ENCODE results near the gene HES4. TPM values are rescaled to one million over a fixed set of nuclear protein-coding genes. Genes with fewer than 3 reads are reported as not detected.
"Not testable (repeated sequence)": the region's sequence is repeated elsewhere in the genome, so short reads cannot be mapped to it uniquely, and the experiment has no call there.

The HES4 gene
- total RNA-seq, 2 experiments from 2014 or later: 4.1 to 4.7 TPM

DNA sequence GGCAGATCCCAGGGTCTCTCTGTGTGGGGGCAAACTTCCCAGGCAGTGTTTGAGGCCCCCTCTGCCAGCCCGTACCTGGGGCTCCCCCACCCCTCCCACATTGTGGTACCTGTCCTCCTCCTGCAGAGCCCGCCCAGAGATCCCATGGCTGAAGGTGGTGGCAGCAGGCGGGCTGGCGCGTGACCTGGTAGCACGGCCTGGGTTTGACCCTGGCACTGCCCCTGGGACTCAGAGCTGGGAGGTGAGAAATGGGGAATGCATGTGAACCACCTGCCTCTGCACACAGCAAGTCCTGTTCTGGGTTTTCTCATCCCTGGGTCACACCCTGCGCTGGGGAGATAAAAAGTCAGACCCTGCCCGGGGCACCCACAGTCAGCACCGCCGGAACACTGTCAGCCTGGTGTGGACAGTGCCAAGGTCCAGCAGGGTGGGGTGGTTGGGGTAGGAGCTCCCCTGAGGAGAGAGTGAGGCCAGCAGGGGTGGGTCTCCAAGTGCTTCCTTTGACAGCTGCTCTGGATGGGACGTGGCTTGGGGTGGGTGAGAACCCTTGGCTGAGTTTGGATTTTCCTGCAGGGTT, 31.9 kb upstream of the HES4 start:
- no peak for DNase-seq
- no peak overlapping the region for H3K4me3 Mint-ChIP-seq
- H3K27me3 Mint-ChIP-seq (ENCODE audit: low read depth): peaks cover 9% of the 10 kb centered on the region
- H3K4me1 Mint-ChIP-seq (ENCODE audit: low read depth): peaks cover 9% of the 10 kb centered on the region
- H3K27ac Mint-ChIP-seq: no peak overlapping the region
- no peaks in the 10 kb centered on the region for H3K9me3 Mint-ChIP-seq
- CTCF ChIA-PET: interaction anchor here (2.2 to 2.4 kb wide), 2 partner anchors 32 to 48 kb away, joined by 10 to 19 read pairs; no protein-coding TSS in a partner anchor
- no peaks in the 10 kb centered on the region for H3K36me3 Mint-ChIP-seq (ENCODE audit: low read depth)
- intact Hi-C loops (cut with micrococcal nuclease): loop anchor here (2.0 to 10.0 kb wide), 4 partner anchors 19 to 277 kb away; partner anchors contain the start of genes B3GALT6, ISG15, PUSL1 and SDF4

DNA sequence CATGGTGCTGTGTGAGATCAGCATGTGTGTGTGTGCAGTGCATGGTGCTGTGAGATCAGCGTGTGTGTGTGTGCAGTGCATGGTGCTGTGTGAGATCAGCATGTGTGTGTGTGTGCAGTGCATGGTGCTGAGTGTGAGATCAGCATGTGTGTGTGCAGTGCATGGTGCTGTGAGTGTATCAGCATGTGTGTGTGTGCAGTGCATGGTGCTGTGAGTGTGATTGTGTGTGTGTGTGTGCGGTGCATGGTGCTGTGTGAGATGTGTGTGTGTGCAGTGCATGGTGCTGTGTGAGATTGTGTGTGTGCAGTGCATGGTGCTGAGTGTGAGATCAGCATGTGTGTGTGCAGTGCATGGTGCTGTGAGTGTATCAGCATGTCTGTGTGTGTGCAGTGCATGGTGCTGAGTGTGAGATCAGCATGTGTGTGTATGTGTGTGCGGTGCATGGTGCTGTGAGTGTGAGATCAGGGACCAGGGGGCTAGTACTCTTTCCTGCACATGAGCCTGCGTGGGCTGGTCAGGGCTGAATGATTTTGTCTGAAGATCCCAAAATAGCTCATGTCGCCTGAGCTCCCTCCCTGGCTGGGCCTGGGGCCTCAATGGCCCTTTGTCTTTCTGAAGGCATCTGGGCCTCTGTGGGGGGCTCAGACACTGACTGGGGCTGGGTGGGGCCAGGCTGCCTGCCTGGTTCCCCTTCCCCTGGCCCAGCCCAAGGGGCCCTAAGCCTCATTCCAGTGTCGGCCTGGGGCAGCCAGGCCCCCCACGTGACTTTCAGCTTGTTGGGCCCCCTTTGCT, 31.2 kb upstream of the HES4 start:
- not testable (repeated sequence) for H3K27ac Mint-ChIP-seq; H3K9me3 Mint-ChIP-seq; H3K4me3 Mint-ChIP-seq; DNase-seq; H3K27me3 Mint-ChIP-seq (ENCODE audit: low read depth); H3K36me3 Mint-ChIP-seq (ENCODE audit: low read depth); H3K4me1 Mint-ChIP-seq (ENCODE audit: low read depth)
- CTCF ChIA-PET: interaction anchor here (2.2 to 2.4 kb wide), 2 partner anchors 33 to 47 kb away, joined by 10 to 19 read pairs; no protein-coding TSS in a partner anchor
- intact Hi-C loops (cut with micrococcal nuclease): loop anchor here (10.0 kb wide), 1 partner anchor 204 kb away; the partner anchor contains the start of genes B3GALT6 and SDF4

DNA sequence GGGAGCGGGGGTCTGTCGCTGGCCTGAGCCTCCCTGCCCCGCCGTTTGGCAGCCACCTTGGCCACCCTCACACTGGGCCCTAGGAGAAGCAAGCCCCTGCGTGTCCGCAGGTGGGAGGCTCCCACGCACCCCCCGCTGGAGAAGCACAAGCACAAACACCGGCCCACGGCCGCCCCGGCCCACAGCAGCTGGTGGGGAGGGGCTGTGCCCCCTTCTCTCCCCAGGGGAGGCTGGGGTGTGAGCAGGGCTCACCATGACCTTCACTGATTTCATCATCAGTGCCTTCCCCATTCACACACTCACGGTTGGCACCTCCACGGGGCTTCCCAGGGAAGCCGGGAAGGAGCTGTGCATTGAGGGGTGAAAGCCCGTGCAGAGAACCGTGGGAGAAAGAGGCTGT, 27.9 kb upstream of the HES4 start:
- Mint-ChIP-seq H3K9me3 (no peaks in the 10 kb centered on the region), H3K4me3 (no peak overlapping the region), H3K4me1 (ENCODE audit: low read depth) (peaks cover 9% of the 10 kb centered on the region), H3K27ac (no peak overlapping the region), H3K27me3 (ENCODE audit: low read depth) (peaks cover 7% of the 10 kb centered on the region), H3K36me3 (ENCODE audit: low read depth) (no peaks in the 10 kb centered on the region)
- CTCF ChIA-PET: interaction anchor here (1.6 kb wide), 1 partner anchor 36 kb away, joined by 3 read pairs; no protein-coding TSS in a partner anchor
- intact Hi-C loops (cut with micrococcal nuclease): no loop called here
- DNase-seq: no peak

DNA sequence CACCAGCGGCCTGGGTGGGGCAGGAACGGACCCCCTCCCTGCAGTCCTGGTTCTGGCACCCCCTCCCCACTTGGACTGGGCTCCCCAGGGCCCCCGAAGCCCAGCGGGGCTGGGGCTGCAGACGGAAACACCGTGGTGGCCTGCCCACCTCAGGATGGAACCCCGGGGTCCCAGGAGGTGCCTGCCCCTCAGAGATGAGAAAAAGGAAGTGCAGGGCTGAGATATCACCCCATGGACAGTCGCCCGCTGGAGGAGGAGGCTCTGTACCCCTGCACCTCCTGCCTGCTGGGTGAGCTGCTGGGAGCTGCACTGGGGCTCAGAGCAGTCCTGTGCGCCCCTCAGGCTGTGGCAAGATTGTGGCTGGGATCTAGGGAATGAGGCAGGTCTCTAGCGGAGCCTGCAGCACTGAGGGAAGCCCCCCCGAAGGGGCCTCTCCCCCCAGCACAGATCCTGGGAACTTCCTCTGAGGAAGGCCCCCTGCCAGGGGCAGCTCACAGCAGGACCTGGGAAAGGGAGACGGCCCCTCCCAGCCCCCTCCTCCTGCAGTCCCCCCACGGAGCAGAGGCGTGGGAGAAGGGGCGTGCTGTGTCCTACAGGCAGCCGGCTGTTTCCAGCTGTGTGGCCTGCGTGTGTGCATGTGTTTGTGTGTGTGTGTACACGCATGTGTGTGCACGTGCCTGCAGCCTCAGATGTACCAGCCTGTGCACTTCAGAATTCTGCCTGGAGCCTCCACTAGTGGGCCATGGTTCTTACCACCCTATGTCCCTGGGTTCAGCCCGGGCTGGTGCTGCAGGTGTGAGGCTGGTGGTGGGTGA, 26.9 kb upstream of the HES4 start:
- intact Hi-C loops (cut with micrococcal nuclease): no loop called here
- Mint-ChIP-seq H3K9me3 (no peaks in the 10 kb centered on the region), H3K4me1 (ENCODE audit: low read depth) (peaks cover under 1% of the 10 kb centered on the region), H3K27me3 (ENCODE audit: low read depth) (peaks cover 4% of the 10 kb centered on the region), H3K36me3 (ENCODE audit: low read depth) (no peaks in the 10 kb centered on the region), H3K27ac (no peak overlapping the region), H3K4me3 (no peak overlapping the region)
- CTCF ChIA-PET: interaction anchor here (1.6 kb wide), 1 partner anchor 37 kb away, joined by 3 read pairs; no protein-coding TSS in a partner anchor
- DNase-seq: no peak

DNA sequence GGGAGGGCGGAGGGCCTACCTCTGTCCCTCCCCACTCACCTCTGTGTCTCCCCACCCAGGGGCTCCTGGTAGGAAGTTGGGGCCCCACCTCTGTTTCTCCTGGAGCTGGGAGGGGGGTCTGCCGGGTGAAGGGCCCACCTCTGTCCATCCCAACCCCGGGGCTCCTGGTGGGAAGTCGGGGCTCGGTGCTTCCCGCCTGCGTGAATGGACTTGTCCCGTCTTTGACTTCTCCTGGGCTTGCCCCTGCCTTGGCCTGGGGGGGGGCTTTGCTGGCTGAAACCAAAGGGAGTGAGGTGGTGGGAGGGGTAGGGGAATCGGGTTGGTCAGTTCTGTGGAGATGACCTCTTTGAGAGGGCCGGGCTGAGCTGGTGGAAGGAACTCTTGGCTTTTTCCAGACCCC, 25.8 kb upstream of the HES4 start:
- CTCF ChIA-PET: no interaction called here
- intact Hi-C loops (cut with micrococcal nuclease): no loop called here
- peaks cover 2% of the 10 kb centered on the region for H3K4me1 Mint-ChIP-seq (ENCODE audit: low read depth)
- no peaks in the 10 kb centered on the region for H3K9me3 Mint-ChIP-seq
- no peak overlapping the region for H3K27ac Mint-ChIP-seq
- no peak for DNase-seq
- peaks cover 4% of the 10 kb centered on the region for H3K27me3 Mint-ChIP-seq (ENCODE audit: low read depth)
- H3K36me3 Mint-ChIP-seq (ENCODE audit: low read depth): no peaks in the 10 kb centered on the region
- H3K4me3 Mint-ChIP-seq: no peak overlapping the region

DNA sequence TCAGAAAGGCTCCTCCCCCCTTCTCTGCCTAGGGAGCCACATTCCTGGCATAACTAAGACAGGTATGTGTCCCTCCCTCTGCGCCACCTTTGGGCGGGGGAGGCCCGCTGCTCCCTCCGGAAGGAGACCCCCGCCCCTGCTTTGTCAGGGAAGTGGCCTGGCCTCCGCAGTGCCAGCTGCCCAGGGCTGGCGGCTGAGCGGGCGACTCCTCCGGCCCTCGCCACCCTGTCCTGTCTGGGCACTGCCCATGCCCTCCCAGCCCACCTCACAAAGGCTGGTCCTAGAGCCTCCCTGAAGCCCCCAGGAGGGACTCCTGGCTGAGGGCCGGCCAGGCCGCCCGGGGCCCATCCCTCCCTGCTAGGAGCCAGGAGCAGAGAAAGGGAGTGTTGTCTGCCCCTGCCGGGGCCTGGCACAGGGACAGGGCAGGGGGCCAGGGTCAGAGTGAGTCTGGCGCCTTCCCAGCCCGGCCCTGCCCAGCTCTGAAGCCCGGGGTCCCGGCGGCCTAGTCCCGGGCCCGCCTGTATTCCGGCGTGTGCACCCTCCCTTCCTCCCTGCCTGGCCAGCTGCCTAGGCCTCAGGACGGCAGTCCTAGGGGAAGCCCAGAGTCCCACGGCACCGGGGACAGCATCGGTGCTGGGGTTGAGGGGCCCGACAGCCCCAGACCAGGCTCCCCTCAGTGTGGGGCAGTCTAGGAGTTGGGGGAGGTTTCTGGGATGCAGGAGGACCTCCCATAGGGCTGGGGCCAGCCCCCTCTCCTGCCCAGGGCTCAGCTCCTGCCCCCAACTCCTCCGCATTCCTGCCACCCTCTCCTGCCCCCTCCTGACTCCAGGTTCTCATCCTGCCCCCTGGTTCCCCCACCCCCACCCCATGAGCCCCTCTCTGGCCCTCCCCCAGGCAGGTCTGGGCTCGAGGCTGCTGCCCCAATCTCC, 25.1 kb upstream of the HES4 start:
- Mint-ChIP-seq H3K9me3 (no peaks in the 10 kb centered on the region), H3K4me3 (no peak overlapping the region), H3K27me3 (ENCODE audit: low read depth) (peaks cover 4% of the 10 kb centered on the region), H3K4me1 (ENCODE audit: low read depth) (peaks cover 2% of the 10 kb centered on the region), H3K36me3 (ENCODE audit: low read depth) (no peaks in the 10 kb centered on the region), H3K27ac (no peak overlapping the region)
- intact Hi-C loops (cut with micrococcal nuclease): no loop called here
- no peak for DNase-seq
- CTCF ChIA-PET: no interaction called here

DNA sequence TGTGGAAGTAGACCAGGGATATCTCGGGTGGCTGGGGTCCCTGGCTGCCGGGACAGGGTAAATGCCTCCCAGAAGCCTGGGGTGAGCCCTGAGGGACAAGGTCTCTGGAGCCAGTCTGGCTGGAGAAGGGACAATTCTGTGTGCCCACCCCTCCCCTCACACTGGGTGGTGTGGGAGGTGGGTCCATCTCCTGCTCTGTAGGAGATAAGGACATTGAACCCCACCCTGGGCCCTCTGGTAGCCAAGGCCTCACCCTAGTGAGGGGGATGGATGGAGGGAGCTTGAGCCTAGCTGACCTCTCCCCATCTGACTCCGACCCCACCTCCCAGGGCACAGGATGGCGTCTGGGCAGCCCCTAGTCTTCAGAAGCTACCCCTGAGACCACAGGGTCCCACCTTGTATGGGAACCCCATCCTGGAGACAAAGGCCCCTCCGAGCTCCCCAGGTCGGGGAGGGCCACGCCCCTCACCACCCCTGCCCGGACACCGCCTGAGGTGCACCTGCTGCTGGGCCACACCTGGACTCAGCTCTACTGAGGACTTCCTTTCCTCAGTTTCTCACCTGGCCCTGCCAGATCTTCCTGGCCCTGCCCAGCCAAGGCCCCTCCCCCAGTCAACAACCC, 24.4 kb upstream of the HES4 start:
- intact Hi-C loops (cut with micrococcal nuclease): no loop called here
- Mint-ChIP-seq H3K9me3 (no peaks in the 10 kb centered on the region), H3K27ac (no peak overlapping the region), H3K36me3 (ENCODE audit: low read depth) (no peaks in the 10 kb centered on the region), H3K4me3 (no peak overlapping the region), H3K4me1 (ENCODE audit: low read depth) (peaks cover 2% of the 10 kb centered on the region), H3K27me3 (ENCODE audit: low read depth) (peaks cover 4% of the 10 kb centered on the region)
- CTCF ChIA-PET: interaction anchor here (0.7 to 1.3 kb wide), 2 partner anchors 9 to 20 kb away, joined by 3 to 5 read pairs; no protein-coding TSS in a partner anchor
- no peak for DNase-seq

DNA sequence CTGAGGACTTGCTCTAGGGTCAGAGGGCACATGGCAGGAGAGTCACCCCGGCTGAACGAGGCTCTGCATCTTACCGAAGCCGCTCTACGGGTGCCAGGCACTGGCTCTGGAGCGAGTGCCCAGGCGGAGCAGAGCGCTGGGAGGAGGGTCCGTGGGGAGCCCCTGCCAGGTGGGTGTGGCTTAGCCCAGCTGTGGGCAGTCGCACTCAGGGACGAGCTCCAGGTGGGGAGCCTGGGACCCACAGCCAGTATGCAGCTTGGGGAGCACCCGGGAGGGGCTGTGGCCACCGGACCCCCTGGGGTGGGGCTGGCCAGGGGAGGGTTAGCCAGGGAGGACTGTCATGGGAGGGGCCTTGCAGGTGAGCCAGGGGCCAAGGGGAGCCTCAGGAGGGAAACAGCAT, 23.8 kb upstream of the HES4 start:
- peaks cover 4% of the 10 kb centered on the region for H3K27me3 Mint-ChIP-seq (ENCODE audit: low read depth)
- CTCF ChIA-PET: interaction anchor here (0.7 to 1.3 kb wide), 2 partner anchors 10 to 19 kb away, joined by 3 to 5 read pairs; no protein-coding TSS in a partner anchor
- no peaks in the 10 kb centered on the region for H3K9me3 Mint-ChIP-seq
- H3K36me3 Mint-ChIP-seq (ENCODE audit: low read depth): no peaks in the 10 kb centered on the region
- no peak for DNase-seq
- H3K27ac Mint-ChIP-seq: no peak overlapping the region
- H3K4me1 Mint-ChIP-seq (ENCODE audit: low read depth): peaks cover 4% of the 10 kb centered on the region
- no peak overlapping the region for H3K4me3 Mint-ChIP-seq
- intact Hi-C loops (cut with micrococcal nuclease): no loop called here

DNA sequence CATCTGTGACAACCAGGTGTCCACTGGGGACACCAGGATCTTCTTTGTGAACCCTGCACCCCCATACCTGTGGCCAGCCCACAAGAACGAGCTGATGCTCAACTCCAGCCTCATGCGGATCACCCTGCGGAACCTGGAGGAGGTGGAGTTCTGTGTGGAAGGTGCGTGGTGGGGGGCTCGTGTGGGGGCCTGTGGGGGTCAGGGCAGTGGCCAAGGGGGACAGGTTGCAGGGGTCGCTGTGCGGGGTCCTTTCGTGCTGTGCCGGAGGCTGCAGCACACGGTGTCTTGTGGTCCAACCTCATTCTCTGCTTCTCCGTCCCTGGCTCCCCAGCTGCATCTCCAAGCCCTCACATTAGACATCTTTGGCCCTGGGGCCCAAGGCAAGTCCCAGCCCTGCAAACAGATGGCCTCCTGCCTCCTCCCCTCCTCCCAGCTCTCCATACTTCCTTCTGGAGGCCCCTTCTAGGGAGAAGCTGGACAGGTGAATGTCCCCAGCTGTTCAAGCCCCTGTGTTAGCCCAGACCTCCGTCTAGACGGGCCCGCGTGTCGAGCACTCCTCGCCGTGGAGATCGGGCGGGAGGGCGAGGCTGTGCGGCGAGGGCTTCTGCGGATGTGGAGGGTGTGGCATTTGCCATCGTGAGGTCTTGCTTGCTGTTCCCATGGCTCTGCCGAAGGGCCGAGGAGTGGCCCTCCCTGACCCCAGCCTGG, 22.6 kb upstream of the HES4 start:
- H3K9me3 Mint-ChIP-seq: no peaks in the 10 kb centered on the region
- intact Hi-C loops (cut with micrococcal nuclease): no loop called here
- peaks cover 5% of the 10 kb centered on the region for H3K4me1 Mint-ChIP-seq (ENCODE audit: low read depth)
- no peaks in the 10 kb centered on the region for H3K36me3 Mint-ChIP-seq (ENCODE audit: low read depth)
- no peak overlapping the region for H3K4me3 Mint-ChIP-seq
- H3K27me3 Mint-ChIP-seq (ENCODE audit: low read depth): peaks cover 4% of the 10 kb centered on the region
- H3K27ac Mint-ChIP-seq: no peak overlapping the region
- no peak for DNase-seq
- CTCF ChIA-PET: interaction anchor here (1.3 kb wide), 1 partner anchor 11 kb away, joined by 5 read pairs; no protein-coding TSS in a partner anchor

DNA sequence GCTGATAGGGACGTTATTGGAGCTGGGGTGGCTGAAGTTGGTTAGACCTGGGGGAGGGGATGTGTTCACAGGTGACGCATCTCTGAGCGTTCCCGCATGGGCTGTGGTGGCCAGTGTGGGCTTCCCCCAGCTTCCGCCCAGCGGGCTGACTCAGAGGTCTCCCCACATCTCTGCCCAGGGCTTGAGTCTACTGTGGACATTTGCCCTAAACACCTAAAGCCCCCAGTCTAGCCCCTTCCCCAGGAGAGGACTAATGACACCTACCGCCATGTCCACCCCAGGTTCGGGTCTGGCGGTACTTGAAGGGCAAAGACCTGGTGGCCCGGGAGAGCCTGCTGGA, 22.0 kb upstream of the HES4 start:
- Mint-ChIP-seq H3K36me3 (ENCODE audit: low read depth) (no peaks in the 10 kb centered on the region), H3K27ac (no peak overlapping the region), H3K9me3 (no peaks in the 10 kb centered on the region), H3K4me1 (ENCODE audit: low read depth) (peaks cover 10% of the 10 kb centered on the region), H3K4me3 (no peak overlapping the region), H3K27me3 (ENCODE audit: low read depth) (peaks cover 4% of the 10 kb centered on the region)
- CTCF ChIA-PET: no interaction called here
- intact Hi-C loops (cut with micrococcal nuclease): no loop called here
- no peak for DNase-seq

All from activated naive CD4-positive, alpha-beta T cell treated with anti-CD3 and anti-CD28 coated beads for 36 hours (primary cell).